HG03571 (cell line): ENCODE results near the gene EVA1B.

ENCODE experiments used
- ATAC-seq: cut with Tn5 transposase; IDR thresholded peaks from one replicate; pipeline ENCODE4 v1.9.1; 2021; ENCODE audit not compliant: unreplicated experiment

Gene EVA1B

GRCh38 chr1:36284061-36284460, 39.4 kb downstream of the EVA1B start:
- ATAC-seq: no peak

- no peak for ATAC-seq
These were observed 43.6 kb downstream of the EVA1B start for GRCh38 chr1:36279789-36280296.

- no peak for ATAC-seq
These were observed 44.2 kb downstream of the EVA1B start for GRCh38 chr1:36279110-36279788.

GRCh38 chr1:36276688-36277087, 46.8 kb downstream of the EVA1B start:
- no peak for ATAC-seq

GRCh38 chr1:36274201-36274600, 49.2 kb downstream of the EVA1B start:
- ATAC-seq: no peak

GRCh38 chr1:36273024-36273423, 50.4 kb downstream of the EVA1B start:
- no peak for ATAC-seq
